ENCODE data around the gene TIMM50. TPM values are rescaled to one million over a fixed set of nuclear protein-coding genes. Genes with fewer than 3 reads are reported as not detected.
A peak's percentile ranks its signal among the peaks of the same experiment; 100 is the strongest.
"Not testable (repeated sequence)": the region's sequence is repeated elsewhere in the genome, so short reads cannot be mapped to it uniquely, and the experiment has no call there.

The TIMM50 gene
- total RNA-seq, 1 experiment from 2014 or later = 174 TPM

- TF ChIP-seq CTCF (conservative IDR thresholded peaks at IDR 0.05; ENCODE audit: low read depth, low read length) (peak; percentile 93), EZH2 (IDR thresholded peaks at IDR 0.05; ENCODE audit: borderline replicate concordance, low read depth, low read length, poor library complexity, severe bottlenecking) (no peak)
- H3K36me3 ChIP-seq (ENCODE audit: insufficient read depth, low read length, poor library complexity, severe bottlenecking) = peaks cover 61% of the 10 kb centered on the region
- no peaks in the 10 kb centered on the region for H3K4me1 ChIP-seq (ENCODE audit: insufficient read depth, low read length, poor library complexity, severe bottlenecking)
- no TSS peak for BruUV-seq (replicated peaks)
- intact Hi-C loops (cut with micrococcal nuclease; ENCODE audit: unreplicated experiment) = loop anchor here (5.0 kb wide), 1 partner anchor 58 kb away; the partner anchor contains the start of gene EID2B
- H3K27ac ChIP-seq (ENCODE audit: low read depth, low read length, poor library complexity, severe bottlenecking) = no peak overlapping the region
- DNase-seq (ENCODE audit: low spot score) = peak; percentile 62
- H3K4me3 ChIP-seq (ENCODE audit: low read depth, low read length, poor library complexity, severe bottlenecking) = no peak overlapping the region
- POLR2A ChIA-PET (ENCODE audit: low non-redundant PET) = no interaction called here
- H3K27me3 ChIP-seq (replicated peaks; ENCODE audit: insufficient read depth, low read depth, low read length, poor library complexity) = no peaks in the 10 kb centered on the region
- CTCF ChIA-PET = no interaction called here
- no peaks in the 10 kb centered on the region for H3K9me3 ChIP-seq (ENCODE audit: low read depth, low read length, poor library complexity, severe bottlenecking)
These were observed 6.5 kb upstream of the TIMM50 start for GRCh38 chr19:39474139-39474620.

- no peak for DNase-seq (ENCODE audit: low spot score)
- Histone ChIP-seq H3K27me3 (replicated peaks; ENCODE audit: insufficient read depth, low read depth, low read length, poor library complexity) (no peaks in the 10 kb centered on the region), H3K27ac (ENCODE audit: low read depth, low read length, poor library complexity, severe bottlenecking) (no peak overlapping the region), H3K4me1 (ENCODE audit: insufficient read depth, low read length, poor library complexity, severe bottlenecking) (peaks cover 5% of the 10 kb centered on the region), H3K36me3 (ENCODE audit: insufficient read depth, low read length, poor library complexity, severe bottlenecking) (peaks cover 47% of the 10 kb centered on the region), H3K4me3 (ENCODE audit: low read depth, low read length, poor library complexity, severe bottlenecking) (no peak overlapping the region), H3K9me3 (ENCODE audit: low read depth, low read length, poor library complexity, severe bottlenecking) (no peaks in the 10 kb centered on the region)
- TF ChIP-seq EZH2 (IDR thresholded peaks at IDR 0.05; ENCODE audit: borderline replicate concordance, low read depth, low read length, poor library complexity, severe bottlenecking) (no peak), CTCF (conservative IDR thresholded peaks at IDR 0.05; ENCODE audit: low read depth, low read length) (no peak)
- intact Hi-C loops (cut with micrococcal nuclease; ENCODE audit: unreplicated experiment) = no loop called here
- no TSS peak for BruUV-seq (replicated peaks)
- ChIA-PET POLR2A (ENCODE audit: low non-redundant PET) (no interaction called here), CTCF (interaction anchor here (0.6 to 0.7 kb wide), 2 partner anchors 20 to 368 kb away, joined by 3 to 6 read pairs; no protein-coding TSS in a partner anchor)
These were observed 4.9 kb upstream of the TIMM50 start for GRCh38 chr19:39475748-39476147.

DNA sequence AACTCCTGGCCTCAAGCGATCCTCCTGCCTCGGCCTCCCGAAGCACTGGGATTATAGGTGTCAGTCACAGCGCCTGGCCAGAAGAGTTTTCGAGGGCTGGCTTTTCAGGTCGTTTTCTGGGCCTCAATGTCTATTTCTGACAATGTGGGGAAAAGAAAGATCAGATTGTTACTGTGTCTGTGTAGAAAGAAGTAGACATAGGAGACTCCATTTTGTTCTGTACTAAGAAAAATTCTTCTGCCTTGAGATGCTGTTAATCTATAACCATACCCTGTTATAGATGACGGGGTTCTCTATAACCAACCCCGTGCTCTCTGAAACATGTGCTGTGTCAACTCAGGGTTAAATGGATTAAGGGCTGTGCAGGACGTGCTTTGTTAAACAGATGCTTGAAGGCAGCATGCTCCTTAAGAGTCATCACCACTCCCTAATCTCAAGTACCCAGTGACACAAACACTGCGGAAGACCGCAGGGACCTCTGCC is 1.3 kb upstream of the TIMM50 start:
- BruUV-seq (replicated peaks); POLR2A ChIA-PET (ENCODE audit: low non-redundant PET): not testable (repeated sequence)

DNA sequence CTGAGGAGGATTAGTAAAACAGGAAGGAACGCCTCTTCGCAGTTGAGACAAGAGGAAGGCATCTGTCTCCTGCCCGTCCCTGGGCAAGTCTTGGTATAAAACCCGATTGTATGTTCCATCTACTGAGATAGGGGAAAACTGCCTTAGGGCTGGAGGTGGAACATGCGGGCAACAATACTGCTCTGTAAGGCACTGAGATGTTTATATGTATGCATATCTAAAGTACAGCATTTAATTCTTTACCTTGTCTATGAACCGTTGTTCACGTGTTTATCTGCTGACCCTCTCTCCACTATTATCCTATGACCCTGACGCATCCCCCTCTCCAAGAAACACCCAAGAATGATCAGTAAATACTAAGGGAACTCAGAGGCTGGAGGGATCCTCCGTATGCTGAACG is 722 bp upstream of the TIMM50 start:
- Histone ChIP-seq H3K27ac (ENCODE audit: low read depth, low read length, poor library complexity, severe bottlenecking) (peak overlapping the region; percentile 92), H3K36me3 (ENCODE audit: insufficient read depth, low read length, poor library complexity, severe bottlenecking) (peaks cover 27% of the 10 kb centered on the region), H3K4me1 (ENCODE audit: insufficient read depth, low read length, poor library complexity, severe bottlenecking) (peaks cover 11% of the 10 kb centered on the region), H3K4me3 (ENCODE audit: low read depth, low read length, poor library complexity, severe bottlenecking) (peak overlapping the region; percentile 95), H3K27me3 (replicated peaks; ENCODE audit: insufficient read depth, low read depth, low read length, poor library complexity) (no peaks in the 10 kb centered on the region), H3K9me3 (ENCODE audit: low read depth, low read length, poor library complexity, severe bottlenecking) (no peaks in the 10 kb centered on the region)
- DNase-seq (ENCODE audit: low spot score) = no peak
- ChIA-PET POLR2A (ENCODE audit: low non-redundant PET) (no interaction called here), CTCF (no interaction called here)
- intact Hi-C loops (cut with micrococcal nuclease; ENCODE audit: unreplicated experiment) = loop anchor here (2.0 kb wide), 1 partner anchor 53 kb away; the partner anchor contains the start of gene EID2B
- TF ChIP-seq EZH2 (IDR thresholded peaks at IDR 0.05; ENCODE audit: borderline replicate concordance, low read depth, low read length, poor library complexity, severe bottlenecking) = no peak
- BruUV-seq (replicated peaks) = no TSS peak

More for the DNA sequence above, 1.3 kb upstream of the TIMM50 start:
- H3K9me3 ChIP-seq (ENCODE audit: low read depth, low read length, poor library complexity, severe bottlenecking); CTCF ChIA-PET; H3K27ac ChIP-seq (ENCODE audit: low read depth, low read length, poor library complexity, severe bottlenecking); DNase-seq (ENCODE audit: low spot score); intact Hi-C loops (cut with micrococcal nuclease; ENCODE audit: unreplicated experiment); H3K4me3 ChIP-seq (ENCODE audit: low read depth, low read length, poor library complexity, severe bottlenecking); H3K27me3 ChIP-seq (replicated peaks; ENCODE audit: insufficient read depth, low read depth, low read length, poor library complexity): not testable (repeated sequence)
- peaks cover 11% of the 10 kb centered on the region for H3K4me1 ChIP-seq (ENCODE audit: insufficient read depth, low read length, poor library complexity, severe bottlenecking)
- H3K36me3 ChIP-seq (ENCODE audit: insufficient read depth, low read length, poor library complexity, severe bottlenecking) = peaks cover 30% of the 10 kb centered on the region

Measured in A673 (cell line).